Endodermal cell (in vitro differentiated cells): ENCODE data around the gene GLIS2. TPM values are rescaled to one million over a fixed set of nuclear protein-coding genes. Genes with fewer than 3 reads are reported as not detected.

Experiments
- DNase-seq: peaks from one replicate; pipeline ENCODE4 v3.0.0-alpha.2; 2017
- H3K27ac ChIP-seq: 2 replicates; pipeline ENCODE4 v1.5.1; 2013; ENCODE audit warnings: mild to moderate bottlenecking, low read depth, low read length, moderate library complexity
- H3K27me3 ChIP-seq: 2 replicates; pipeline ENCODE4 v1.6.1; 2013; ENCODE audit warnings: mild to moderate bottlenecking, low read length, moderate library complexity; ENCODE audit not compliant: insufficient read depth, control insufficient read depth, poor library complexity, severe bottlenecking
- H3K36me3 ChIP-seq: 2 replicates; pipeline ENCODE4 v1.7.0; 2013; ENCODE audit warnings: mild to moderate bottlenecking, low read length, moderate library complexity; ENCODE audit not compliant: control insufficient read depth, insufficient read depth
- H3K4me1 ChIP-seq: one replicate; pipeline ENCODE4 v1.7.0; 2013; ENCODE audit warnings: low read length; ENCODE audit not compliant: control insufficient read depth, insufficient read depth
- H3K4me3 ChIP-seq: 2 replicates; pipeline ENCODE4 v1.5.1; 2013; ENCODE audit warnings: mild to moderate bottlenecking, low read length, moderate library complexity
- H3K9ac ChIP-seq: 2 replicates; pipeline ENCODE4 v1.6.1; 2013; ENCODE audit warnings: mild to moderate bottlenecking, low read length, moderate library complexity; ENCODE audit not compliant: poor library complexity, severe bottlenecking; ENCODE audit errors: extremely low read depth
- H3K9me3 ChIP-seq: 2 replicates; pipeline ENCODE4 v1.6.1; 2013; ENCODE audit warnings: mild to moderate bottlenecking, low read length, moderate library complexity; ENCODE audit not compliant: control insufficient read depth
- H3K27ac Mint-ChIP-seq: 2 replicates; pipeline ENCODE4 v1.8.0; 2020; ENCODE audit warnings: mixed read lengths
- H3K27me3 Mint-ChIP-seq: 2 replicates; pipeline ENCODE4 v1.8.0; 2021; ENCODE audit warnings: mild to moderate bottlenecking, mixed read lengths; ENCODE audit not compliant: insufficient read depth
- H3K36me3 Mint-ChIP-seq: 2 replicates; pipeline ENCODE4 v1.8.0; 2020; ENCODE audit warnings: low read depth, mixed read lengths
- H3K4me1 Mint-ChIP-seq: 2 replicates; pipeline ENCODE4 v1.8.0; 2020; ENCODE audit warnings: mixed read lengths
- H3K4me3 Mint-ChIP-seq: 2 replicates; pipeline ENCODE4 v1.8.0; 2020; ENCODE audit warnings: mild to moderate bottlenecking, moderate library complexity, mixed read lengths
- H3K9me3 Mint-ChIP-seq: 2 replicates; pipeline ENCODE4 v1.8.0; 2020; ENCODE audit warnings: mild to moderate bottlenecking, mixed read lengths
- CTCF ChIP-seq: fragments of 200-600 bp; sonication (generic); conservative IDR thresholded peaks from 2 replicates; pipeline ENCODE4 v1.5.0; 2021; ENCODE audit warnings: antibody characterized with exemption, mild to moderate bottlenecking
- WGBS, 2 experiments: methylation state at CpG; one replicate each; pipeline versions ENCODE4 v1.1.5 to v1.1.7; 2013; ENCODE audit warnings: missing lambda C conversion rate in 2 of 2, mixed read lengths in 1 of 2; ENCODE audit not compliant: insufficient coverage in 1 of 2, insufficient read length in 1 of 2; 5-methylcytosine and 5-hydroxymethylcytosine counted together
- total RNA-seq, 2 donors: library from RNA; stranded (reverse); fragmentation: NEBNext Ultra II Directional in 1 of 2; extraction: Animal tissue kit (Norgen Biotek cat#: 25700) in 1 of 2; gene quantifications; 2 replicates in 1 of 2; 3 replicates in 1 of 2; pipeline ENCODE4 v1.2.1, GENCODE V29; 2021

GLIS2 gene
- total RNA-seq, 2 donors from 2014 or later, result 9.1 to 13.2 TPM

- WGBS, 2 experiments, result 95 to 97% methylated on average over 5 to 7 of the region's 7 CpGs
These were observed 45.3 kb upstream of the GLIS2 start for GRCh38 chr16:4270595-4270994.

GRCh38 chr16:4271176-4272113, 44.4 kb upstream of the GLIS2 start:
- H3K4me1 ChIP-seq, result no peaks in the 10 kb centered on the region
- no peaks in the 10 kb centered on the region for H3K9me3 ChIP-seq
- no peaks in the 10 kb centered on the region for H3K27me3 ChIP-seq
- peak; percentile 65 for TF ChIP-seq CTCF
- Mint-ChIP-seq H3K27ac (peak overlapping the region; percentile 93), H3K4me1 (peaks cover 2% of the 10 kb centered on the region), H3K36me3 (peaks cover 13% of the 10 kb centered on the region), H3K27me3 (no peaks in the 10 kb centered on the region), H3K4me3 (peak overlapping the region; percentile 82), H3K9me3 (no peaks in the 10 kb centered on the region)
- H3K4me3 ChIP-seq, result peak overlapping the region; percentile 83
- WGBS, 2 experiments, result 2 to 4% methylated on average over 15 to 72 of the region's 72 CpGs
- peak overlapping the region; percentile 94 for H3K27ac ChIP-seq
- no peaks in the 10 kb centered on the region for H3K36me3 ChIP-seq
- H3K9ac ChIP-seq, result peak overlapping the region; percentile 79
- DNase-seq, result peak; percentile 97

More at GRCh38 chr16:4270595-4270994, 45.3 kb upstream of the GLIS2 start:
- H3K27ac Mint-ChIP-seq, result peak overlapping the region; percentile 35
- peak; percentile 49 for DNase-seq
- H3K36me3 ChIP-seq, result no peaks in the 10 kb centered on the region
- H3K4me3 ChIP-seq, result peak overlapping the region; percentile 83
- TF ChIP-seq CTCF, result no peak
- H3K27ac ChIP-seq, result no peak overlapping the region
- H3K4me1 Mint-ChIP-seq, result peaks cover 2% of the 10 kb centered on the region
- no peaks in the 10 kb centered on the region for H3K9me3 Mint-ChIP-seq
- H3K4me3 Mint-ChIP-seq, result peak overlapping the region; percentile 82
- peak overlapping the region; percentile 79 for H3K9ac ChIP-seq
- no peaks in the 10 kb centered on the region for H3K27me3 Mint-ChIP-seq
- no peaks in the 10 kb centered on the region for H3K27me3 ChIP-seq
- H3K4me1 ChIP-seq, result no peaks in the 10 kb centered on the region
- no peaks in the 10 kb centered on the region for H3K9me3 ChIP-seq
- H3K36me3 Mint-ChIP-seq, result peaks cover 21% of the 10 kb centered on the region

GRCh38 chr16:4272114-4272956, 43.5 kb upstream of the GLIS2 start:
- H3K27ac ChIP-seq, result peak overlapping the region; percentile 87
- H3K9me3 Mint-ChIP-seq, result no peaks in the 10 kb centered on the region
- H3K36me3 Mint-ChIP-seq, result peaks cover 7% of the 10 kb centered on the region
- no peaks in the 10 kb centered on the region for H3K4me1 ChIP-seq
- WGBS, 2 experiments, result 0% methylated on average over 8 to 52 of the region's 79 CpGs
- H3K9me3 ChIP-seq, result no peaks in the 10 kb centered on the region
- peak; percentile 84 for DNase-seq
- no peaks in the 10 kb centered on the region for H3K27me3 Mint-ChIP-seq
- no peaks in the 10 kb centered on the region for H3K27me3 ChIP-seq
- peaks cover 2% of the 10 kb centered on the region for H3K4me1 Mint-ChIP-seq
- H3K27ac Mint-ChIP-seq, result peak overlapping the region; percentile 92
- no peak for TF ChIP-seq CTCF
- no peaks in the 10 kb centered on the region for H3K36me3 ChIP-seq
- H3K9ac ChIP-seq, result peak overlapping the region; percentile 79
- peak overlapping the region; percentile 82 for H3K4me3 Mint-ChIP-seq
- peak overlapping the region; percentile 83 for H3K4me3 ChIP-seq
